Peyer's patch (tissue), 4 donors: ENCODE results near the gene TAMALIN.

Experiments used
- POLR2A ChIP-seq, 2 donors: fragments of 450-650 bp; IDR thresholded peaks; one replicate each; pipeline ENCODE4 v1.5.1; 2017; ENCODE audit warnings: antibody characterized with exemption in 2 of 2, mild to moderate bottlenecking in 2 of 2, moderate library complexity in 2 of 2
- TF ChIP-seq, protein P1 (sequence below), 6 experiments: fragments of 450-650 bp in 4 of 6; fragments of 200-600 bp in 2 of 6; sonication (generic) in 1 of 6; IDR thresholded peaks; one replicate each; pipeline ENCODE4 v1.5.1; 2017 to 2019; ENCODE audit warnings: antibody characterized with exemption in 6 of 6, mild to moderate bottlenecking in 3 of 6, moderate library complexity in 1 of 6

DNA sequence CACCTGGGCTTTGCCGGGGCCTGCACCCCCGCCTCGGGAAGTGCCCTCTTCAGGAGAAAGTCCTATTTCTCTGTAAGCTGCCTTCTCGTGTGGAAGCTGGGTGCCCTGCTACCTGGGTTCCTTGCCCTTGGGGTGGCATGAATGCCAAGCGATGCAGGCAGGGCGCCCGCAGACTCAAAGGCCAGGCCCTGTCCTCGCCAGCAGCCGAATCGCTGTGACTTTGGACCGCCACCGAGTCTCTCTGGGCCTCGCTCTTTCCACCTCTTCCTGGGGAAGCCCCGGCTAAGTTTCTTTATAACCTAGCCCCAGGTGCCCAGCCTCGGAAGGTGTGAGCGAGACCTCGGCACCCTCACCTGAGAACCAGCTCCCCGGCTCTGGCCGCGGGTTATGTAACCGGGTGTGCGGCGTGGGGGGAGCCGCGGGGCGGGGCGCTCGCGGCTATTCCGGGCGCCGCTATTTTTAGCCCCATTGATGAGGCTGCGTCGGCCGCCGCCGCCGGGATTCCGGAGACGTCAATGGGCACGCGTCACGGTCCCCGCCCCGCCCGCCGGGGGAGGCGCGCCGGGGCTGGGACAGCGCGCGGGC, 29.9 kb downstream of the TAMALIN start:
- TF ChIP-seq, protein P1, sequence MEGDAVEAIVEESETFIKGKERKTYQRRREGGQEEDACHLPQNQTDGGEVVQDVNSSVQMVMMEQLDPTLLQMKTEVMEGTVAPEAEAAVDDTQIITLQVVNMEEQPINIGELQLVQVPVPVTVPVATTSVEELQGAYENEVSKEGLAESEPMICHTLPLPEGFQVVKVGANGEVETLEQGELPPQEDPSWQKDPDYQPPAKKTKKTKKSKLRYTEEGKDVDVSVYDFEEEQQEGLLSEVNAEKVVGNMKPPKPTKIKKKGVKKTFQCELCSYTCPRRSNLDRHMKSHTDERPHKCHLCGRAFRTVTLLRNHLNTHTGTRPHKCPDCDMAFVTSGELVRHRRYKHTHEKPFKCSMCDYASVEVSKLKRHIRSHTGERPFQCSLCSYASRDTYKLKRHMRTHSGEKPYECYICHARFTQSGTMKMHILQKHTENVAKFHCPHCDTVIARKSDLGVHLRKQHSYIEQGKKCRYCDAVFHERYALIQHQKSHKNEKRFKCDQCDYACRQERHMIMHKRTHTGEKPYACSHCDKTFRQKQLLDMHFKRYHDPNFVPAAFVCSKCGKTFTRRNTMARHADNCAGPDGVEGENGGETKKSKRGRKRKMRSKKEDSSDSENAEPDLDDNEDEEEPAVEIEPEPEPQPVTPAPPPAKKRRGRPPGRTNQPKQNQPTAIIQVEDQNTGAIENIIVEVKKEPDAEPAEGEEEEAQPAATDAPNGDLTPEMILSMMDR (IDR thresholded peaks at IDR 0.05) = no peak
- TF ChIP-seq POLR2A (IDR thresholded peaks at IDR 0.05) = peak; percentile 36 to 66
